ENCODE measurements around the gene INPP5A.

- TF ChIP-seq CTCF (IDR thresholded peaks at IDR 0.05), result no peak
- TF ChIP-seq POLR2A (IDR thresholded peaks at IDR 0.05), result no peak
These were observed 77.1 kb downstream of the INPP5A start for GRCh38 chr10:132614431-132615340.
